Neural crest cell (in vitro differentiated cells): ENCODE results near the gene CBX4. TPM values are rescaled to one million over a fixed set of nuclear protein-coding genes. Genes with fewer than 3 reads are reported as not detected.

ENCODE experiments used
- DNase-seq: peaks from one replicate; pipeline ENCODE4 v3.0.0; 2021; ENCODE audit warnings: low read depth, mixed read lengths, low spot score
- H3K27ac Mint-ChIP-seq: one replicate; pipeline ENCODE4 v1.8.0; 2021; ENCODE audit warnings: mild to moderate bottlenecking, mixed read lengths; ENCODE audit not compliant: unreplicated experiment
- H3K27me3 Mint-ChIP-seq: 2 replicates; pipeline ENCODE4 v1.8.0; 2021; ENCODE audit warnings: low read depth, mild to moderate bottlenecking, mixed read lengths
- H3K36me3 Mint-ChIP-seq: 2 replicates; pipeline ENCODE4 v1.8.0; 2021; ENCODE audit warnings: low read depth, mild to moderate bottlenecking, mixed read lengths
- H3K4me1 Mint-ChIP-seq: 2 replicates; pipeline ENCODE4 v1.8.0; 2021; ENCODE audit warnings: mixed read lengths
- H3K4me3 Mint-ChIP-seq: one replicate; pipeline ENCODE4 v1.8.0; 2021; ENCODE audit warnings: mild to moderate bottlenecking, mixed read lengths
- H3K9me3 Mint-ChIP-seq: 2 replicates; pipeline ENCODE4 v1.8.0; 2021; ENCODE audit warnings: mixed read lengths
- total RNA-seq: library from RNA; stranded (reverse); gene quantifications from 2 replicates; pipeline ENCODE4 v1.2.1, GENCODE V29; 2021
- TF ChIP-seq, protein P1 (sequence below): fragments of 200-600 bp; sonication (generic); conservative IDR thresholded peaks from 2 replicates; pipeline ENCODE4 v1.5.0; 2021; ENCODE audit warnings: antibody characterized with exemption, mild to moderate bottlenecking

The CBX4 gene
- total RNA-seq, 1 donor from 2014 or later = 21.0 TPM

DNA sequence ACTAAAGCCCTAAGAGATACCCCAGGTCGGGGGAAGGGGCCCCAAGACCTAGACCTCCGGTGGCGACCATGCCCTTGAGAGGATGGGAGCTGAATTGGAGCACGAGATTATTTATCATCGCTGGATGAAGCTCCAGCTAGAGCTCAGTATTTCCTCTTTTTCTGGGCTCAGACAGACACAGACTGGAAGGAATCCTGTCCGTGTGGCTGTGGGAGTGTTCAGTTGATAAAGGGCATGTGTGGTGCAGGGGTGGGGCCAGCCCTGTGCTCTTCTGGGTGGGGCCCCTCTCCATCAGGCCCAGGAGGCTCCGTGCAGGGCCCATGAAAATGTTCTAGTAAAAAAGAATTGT, 6.3 kb upstream of the CBX4 start:
- no peak overlapping the region for H3K27ac Mint-ChIP-seq
- H3K9me3 Mint-ChIP-seq = no peaks in the 10 kb centered on the region
- no peaks in the 10 kb centered on the region for H3K36me3 Mint-ChIP-seq
- DNase-seq = no peak
- H3K4me1 Mint-ChIP-seq = peaks cover 27% of the 10 kb centered on the region
- peak overlapping the region; percentile 75 for H3K4me3 Mint-ChIP-seq
- H3K27me3 Mint-ChIP-seq = peaks cover 58% of the 10 kb centered on the region
- TF ChIP-seq, protein P1, sequence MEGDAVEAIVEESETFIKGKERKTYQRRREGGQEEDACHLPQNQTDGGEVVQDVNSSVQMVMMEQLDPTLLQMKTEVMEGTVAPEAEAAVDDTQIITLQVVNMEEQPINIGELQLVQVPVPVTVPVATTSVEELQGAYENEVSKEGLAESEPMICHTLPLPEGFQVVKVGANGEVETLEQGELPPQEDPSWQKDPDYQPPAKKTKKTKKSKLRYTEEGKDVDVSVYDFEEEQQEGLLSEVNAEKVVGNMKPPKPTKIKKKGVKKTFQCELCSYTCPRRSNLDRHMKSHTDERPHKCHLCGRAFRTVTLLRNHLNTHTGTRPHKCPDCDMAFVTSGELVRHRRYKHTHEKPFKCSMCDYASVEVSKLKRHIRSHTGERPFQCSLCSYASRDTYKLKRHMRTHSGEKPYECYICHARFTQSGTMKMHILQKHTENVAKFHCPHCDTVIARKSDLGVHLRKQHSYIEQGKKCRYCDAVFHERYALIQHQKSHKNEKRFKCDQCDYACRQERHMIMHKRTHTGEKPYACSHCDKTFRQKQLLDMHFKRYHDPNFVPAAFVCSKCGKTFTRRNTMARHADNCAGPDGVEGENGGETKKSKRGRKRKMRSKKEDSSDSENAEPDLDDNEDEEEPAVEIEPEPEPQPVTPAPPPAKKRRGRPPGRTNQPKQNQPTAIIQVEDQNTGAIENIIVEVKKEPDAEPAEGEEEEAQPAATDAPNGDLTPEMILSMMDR = no peak

GRCh38 chr17:79844869-79845600, 5.8 kb upstream of the CBX4 start:
- no peak overlapping the region for H3K27ac Mint-ChIP-seq
- H3K36me3 Mint-ChIP-seq = no peaks in the 10 kb centered on the region
- TF ChIP-seq, protein P1 = peak; percentile 79
- H3K4me1 Mint-ChIP-seq = peaks cover 23% of the 10 kb centered on the region
- no peaks in the 10 kb centered on the region for H3K9me3 Mint-ChIP-seq
- peak; percentile 63 for DNase-seq
- H3K27me3 Mint-ChIP-seq = peaks cover 63% of the 10 kb centered on the region
- peak overlapping the region; percentile 75 for H3K4me3 Mint-ChIP-seq

DNA sequence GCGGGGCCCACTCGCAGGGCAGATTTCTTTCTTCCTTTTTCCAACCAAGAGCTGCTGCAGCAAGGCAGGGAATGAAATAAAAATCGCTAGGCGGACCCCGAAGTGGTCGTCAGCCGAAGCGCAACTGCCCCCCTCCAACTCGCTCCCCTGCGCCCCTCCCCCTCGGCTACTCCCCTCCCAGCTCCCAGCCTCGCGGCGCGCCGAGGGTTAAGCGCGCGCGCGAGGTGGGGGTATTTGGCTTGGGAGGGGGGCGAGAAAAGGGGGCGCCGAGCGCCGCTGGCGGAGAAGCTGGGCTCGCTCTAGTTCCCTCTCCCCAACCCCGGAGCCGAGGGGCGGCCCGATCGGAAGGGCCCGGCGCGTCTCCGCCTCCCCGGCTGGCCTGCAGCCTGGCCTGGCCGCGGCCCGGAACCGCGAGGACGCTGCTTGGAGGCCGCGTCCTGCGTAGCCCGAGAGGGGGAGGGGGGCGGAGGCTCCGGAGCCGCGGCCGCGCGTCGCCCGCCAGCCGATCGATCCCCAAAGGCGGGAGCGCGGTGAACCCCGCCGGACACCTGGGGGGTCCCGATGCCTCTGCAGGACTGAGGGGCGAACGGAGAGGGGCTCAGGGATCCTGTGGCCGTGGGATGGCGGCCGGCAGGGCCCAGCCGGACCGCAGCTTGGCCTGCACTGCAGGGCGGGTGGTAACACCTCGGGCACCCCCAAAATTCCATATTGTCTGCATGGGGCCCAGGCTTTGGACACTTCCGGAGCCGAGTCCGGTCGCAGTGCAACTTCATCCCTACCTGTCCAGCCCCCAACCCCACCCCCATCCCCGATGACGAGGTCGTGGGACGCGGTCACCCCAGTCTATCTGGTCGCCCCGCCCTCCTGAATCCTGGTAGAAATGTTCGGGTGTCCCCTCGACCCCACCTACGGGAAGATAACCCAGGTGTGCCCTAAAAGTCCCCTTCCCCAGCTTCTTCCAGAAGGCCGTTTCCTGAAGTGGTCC, 4.9 kb upstream of the CBX4 start:
- Mint-ChIP-seq H3K36me3 (no peaks in the 10 kb centered on the region), H3K4me1 (peaks cover 21% of the 10 kb centered on the region), H3K27me3 (peaks cover 66% of the 10 kb centered on the region), H3K4me3 (peak overlapping the region; percentile 84), H3K9me3 (no peaks in the 10 kb centered on the region), H3K27ac (no peak overlapping the region)
- DNase-seq = peak; percentile 46
- TF ChIP-seq, protein P1 = no peak

- no peaks in the 10 kb centered on the region for H3K36me3 Mint-ChIP-seq
- TF ChIP-seq, protein P1 = no peak
- H3K27ac Mint-ChIP-seq = no peak overlapping the region
- H3K27me3 Mint-ChIP-seq = peaks cover 63% of the 10 kb centered on the region
- H3K4me3 Mint-ChIP-seq = peak overlapping the region; percentile 84
- no peak for DNase-seq
- peaks cover 21% of the 10 kb centered on the region for H3K4me1 Mint-ChIP-seq
- H3K9me3 Mint-ChIP-seq = no peaks in the 10 kb centered on the region
These were observed 4.2 kb upstream of the CBX4 start for GRCh38 chr17:79843474-79843815.

GRCh38 chr17:79842656-79843473, 3.6 kb upstream of the CBX4 start:
- Mint-ChIP-seq H3K9me3 (no peaks in the 10 kb centered on the region), H3K27ac (no peak overlapping the region), H3K27me3 (peaks cover 64% of the 10 kb centered on the region), H3K4me1 (peaks cover 27% of the 10 kb centered on the region), H3K36me3 (peaks cover 3% of the 10 kb centered on the region), H3K4me3 (peak overlapping the region; percentile 78)
- TF ChIP-seq, protein P1 = no peak
- peak; percentile 24 for DNase-seq
